ENCODE results near the gene MNAT1. TPM values are rescaled to one million over a fixed set of nuclear protein-coding genes. Genes with fewer than 3 reads are reported as not detected.

MNAT1 gene
- total RNA-seq, 3 donors from 2014 or later (not counting 1 experiment from before 2014, with no cell fraction given): 33.8 to 45.4 (median 34.0) TPM

GRCh38 chr14:60986500-60986899 is 251.9 kb downstream of the MNAT1 start:
- 100% methylated on average over 1 of the region's 2 CpGs for WGBS (ENCODE audit: insufficient coverage)
- ATAC-seq (no peak), DNase-seq (no peak)
- no peak for TF ChIP-seq CTCF (IDR thresholded peaks at IDR 0.05)
- no peak overlapping the region for H3K27ac Mint-ChIP-seq
- intact Hi-C loops (cut with micrococcal nuclease): no loop called here
- H3K9me3 Mint-ChIP-seq: no peaks in the 10 kb centered on the region
- Histone ChIP-seq H3K4me1 (ENCODE audit: control insufficient read depth, insufficient read depth, low read length) (peaks cover 8% of the 10 kb centered on the region), H3K27ac (ENCODE audit: low read length) (no peak overlapping the region), H3K9me3 (ENCODE audit: control insufficient read depth, insufficient read depth, low read length) (no peaks in the 10 kb centered on the region), H3K4me3 (ENCODE audit: low read length) (no peak overlapping the region), H3K27me3 (ENCODE audit: control insufficient read depth, insufficient read depth, low read length) (no peaks in the 10 kb centered on the region), H3K36me3 (ENCODE audit: control insufficient read depth, insufficient read depth, low read length) (peaks cover 4% of the 10 kb centered on the region)
- H3K27me3 Mint-ChIP-seq (ENCODE audit: low read depth in 2 of 2): no peaks in the 10 kb centered on the region
- no peak overlapping the region for H3K4me3 Mint-ChIP-seq
- no peaks in the 10 kb centered on the region for H3K36me3 Mint-ChIP-seq
- peaks cover 0 to 5% of the 10 kb centered on the region in 2 donors for H3K4me1 Mint-ChIP-seq

DNA sequence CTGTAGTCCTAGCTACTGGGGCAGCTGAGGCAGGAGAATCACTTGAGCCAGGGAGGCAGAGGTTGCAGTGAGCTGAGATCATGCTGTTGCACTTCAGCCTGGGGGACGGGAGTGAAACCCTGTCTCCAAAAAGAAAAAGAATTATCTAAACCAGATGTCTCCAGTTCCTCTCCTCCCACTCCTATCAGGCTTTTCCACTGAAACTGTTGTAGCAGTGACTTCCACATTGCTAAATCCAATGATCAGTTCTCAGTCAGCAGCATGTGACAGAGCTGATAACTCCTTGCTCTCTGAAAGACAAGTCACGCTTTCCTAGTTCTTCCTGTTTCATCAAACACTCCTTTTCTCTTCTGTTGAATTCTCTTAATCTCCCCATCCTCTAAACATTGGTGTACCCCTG is 255.0 kb downstream of the MNAT1 start:
- H3K4me3 Mint-ChIP-seq: no peak overlapping the region
- no peaks in the 10 kb centered on the region for H3K36me3 Mint-ChIP-seq
- Histone ChIP-seq H3K36me3 (ENCODE audit: control insufficient read depth, insufficient read depth, low read length) (peaks cover 4% of the 10 kb centered on the region), H3K27ac (ENCODE audit: low read length) (no peak overlapping the region), H3K4me1 (ENCODE audit: control insufficient read depth, insufficient read depth, low read length) (no peaks in the 10 kb centered on the region), H3K4me3 (ENCODE audit: low read length) (no peak overlapping the region), H3K9me3 (ENCODE audit: control insufficient read depth, insufficient read depth, low read length) (no peaks in the 10 kb centered on the region), H3K27me3 (ENCODE audit: control insufficient read depth, insufficient read depth, low read length) (no peaks in the 10 kb centered on the region)
- ATAC-seq (no peak), DNase-seq (no peak)
- 94% methylated on average over 2 of the region's 2 CpGs for WGBS (ENCODE audit: insufficient coverage)
- no peaks in the 10 kb centered on the region for H3K4me1 Mint-ChIP-seq
- intact Hi-C loops (cut with micrococcal nuclease): no loop called here
- no peak overlapping the region for H3K27ac Mint-ChIP-seq
- no peaks in the 10 kb centered on the region for H3K27me3 Mint-ChIP-seq (ENCODE audit: low read depth in 2 of 2)
- no peak for TF ChIP-seq CTCF (IDR thresholded peaks at IDR 0.05)
- no peaks in the 10 kb centered on the region for H3K9me3 Mint-ChIP-seq

DNA sequence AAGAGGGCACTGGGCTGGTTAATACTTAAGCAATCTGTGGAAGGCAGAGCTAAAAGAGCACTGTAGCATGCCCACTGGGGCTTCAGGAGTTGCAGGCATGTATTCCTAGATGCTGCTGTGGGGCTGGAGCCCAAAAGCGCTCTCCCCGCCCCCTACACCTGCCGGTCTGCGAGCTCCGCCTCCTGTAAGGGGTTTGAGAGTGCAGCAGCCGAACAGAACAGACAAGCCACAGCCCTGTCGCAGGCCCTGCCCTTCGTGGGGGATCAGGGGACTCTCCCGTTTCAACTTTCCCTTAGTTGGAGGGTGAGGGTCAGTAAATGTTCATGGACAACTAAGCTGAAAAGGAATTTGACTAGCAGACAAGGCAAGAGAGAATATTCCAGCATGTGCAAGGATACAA is 264.1 kb downstream of the MNAT1 start:
- no peaks in the 10 kb centered on the region for H3K27me3 Mint-ChIP-seq (ENCODE audit: low read depth in 2 of 2)

More for the DNA sequence above, 264.1 kb downstream of the MNAT1 start:
- H3K27ac Mint-ChIP-seq: no peak overlapping the region
- no peaks in the 10 kb centered on the region for H3K27me3 ChIP-seq (ENCODE audit: control insufficient read depth, insufficient read depth, low read length)
- ATAC-seq: no peak
- H3K36me3 Mint-ChIP-seq: no peaks in the 10 kb centered on the region
- H3K36me3 ChIP-seq (ENCODE audit: control insufficient read depth, insufficient read depth, low read length): no peaks in the 10 kb centered on the region
- H3K27ac ChIP-seq (ENCODE audit: low read length): no peak overlapping the region
- H3K4me3 Mint-ChIP-seq: no peak overlapping the region
- no peaks in the 10 kb centered on the region for H3K9me3 ChIP-seq (ENCODE audit: control insufficient read depth, insufficient read depth, low read length)
- no peak overlapping the region for H3K4me3 ChIP-seq (ENCODE audit: low read length)
- WGBS (ENCODE audit: insufficient coverage): 97% methylated on average over 9 of the region's 9 CpGs
- intact Hi-C loops (cut with micrococcal nuclease): no loop called here
- H3K9me3 Mint-ChIP-seq: no peaks in the 10 kb centered on the region
- H3K4me1 ChIP-seq (ENCODE audit: control insufficient read depth, insufficient read depth, low read length): no peaks in the 10 kb centered on the region
- H3K4me1 Mint-ChIP-seq: no peaks in the 10 kb centered on the region
- TF ChIP-seq CTCF (IDR thresholded peaks at IDR 0.05): no peak
- no peak for DNase-seq

Measured in natural killer cell (primary cell).